Measurements from ENCODE around the gene MAGED1.

The MAGED1 gene

DNA sequence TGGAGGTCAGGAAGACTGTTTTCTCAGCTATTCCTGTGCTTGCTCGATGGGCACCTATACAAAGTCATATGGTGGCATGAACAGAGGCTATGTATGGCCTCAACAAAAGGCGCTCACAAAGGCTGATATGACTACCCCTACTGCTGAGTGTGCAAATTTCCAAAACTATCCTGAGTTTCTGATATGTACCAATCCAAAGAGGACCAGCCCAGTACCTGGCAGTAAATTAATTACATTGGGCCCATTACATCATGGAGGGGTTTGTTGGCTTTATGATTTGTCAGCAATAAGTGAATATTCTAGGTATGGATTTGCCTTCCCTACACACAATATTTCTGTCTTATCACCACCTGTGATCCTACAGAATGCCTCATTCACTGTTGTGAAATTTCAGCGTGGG is 12.3 kb downstream of the MAGED1 start:
- Histone ChIP-seq H3K4me2 (no peak overlapping the region), H3K4me3 (no peak overlapping the region), H3K9me3 (replicated peaks in 1 of 11) (peaks cover 0 to 7% (median 0%) of the 10 kb centered on the region in 11 experiments; a peak in 1 of 22 replicates), H3K27me3 (peaks cover 15 to 65% (median 46%) of the 10 kb centered on the region in 11 experiments; a peak in 21 of 22 replicates), H3K36me3 (peaks cover 7 to 29% (median 23%) of the 10 kb centered on the region in 11 experiments), H4K20me1 (peaks cover 0 to 31% (median 13%) of the 10 kb centered on the region in 11 experiments; a peak in 9 of 22 replicates), H3K4me1 (no peaks in the 10 kb centered on the region), H3K9ac (no peak overlapping the region), H3K27ac (no peak overlapping the region)
- TF ChIP-seq Cebpa-rat (IDR thresholded peaks at IDR 0.05): no peak

DNA sequence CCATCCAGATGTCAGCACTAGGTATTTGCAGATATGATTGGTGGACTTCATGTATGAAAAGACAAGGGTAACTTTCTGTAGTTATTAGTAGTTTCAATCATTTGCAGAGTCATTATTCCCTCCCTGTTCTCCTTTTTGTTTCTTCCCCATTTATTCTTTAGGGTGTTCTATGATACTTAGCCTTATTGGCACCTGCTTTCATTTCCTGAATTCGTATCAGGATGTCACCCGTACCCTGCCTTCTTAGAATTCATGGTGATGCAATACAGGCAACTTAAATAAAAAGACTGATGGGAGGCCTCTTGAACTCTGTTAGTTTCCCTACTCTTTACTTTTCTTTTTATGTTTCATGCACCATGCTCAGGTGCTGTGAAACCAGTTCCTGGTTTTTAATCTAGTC is 24.2 kb downstream of the MAGED1 start:
- H3K9ac ChIP-seq: no peak overlapping the region
- peak in 2 of 11 experiments; percentile 43 to 44; a peak in 2 of 22 replicates for TF ChIP-seq Cebpa-rat (IDR thresholded peaks at IDR 0.05)
- no peaks in the 10 kb centered on the region for H3K36me3 ChIP-seq
- peaks cover 14 to 21% (median 17%) of the 10 kb centered on the region in 11 experiments for H3K9me3 ChIP-seq (replicated peaks in 1 of 11)
- H3K27ac ChIP-seq: no peak overlapping the region
- H3K4me2 ChIP-seq: peak overlapping the region in 5 of 11 experiments; percentile 28 to 52 (median 38); a peak in 9 of 22 replicates
- H3K4me1 ChIP-seq: peaks cover 0 to 13% (median 0%) of the 10 kb centered on the region in 10 experiments; a peak in 7 of 20 replicates
- H3K4me3 ChIP-seq: no peak overlapping the region
- peaks cover 52 to 97% (median 73%) of the 10 kb centered on the region in 11 experiments for H3K27me3 ChIP-seq
- H4K20me1 ChIP-seq: no peaks in the 10 kb centered on the region

DNA sequence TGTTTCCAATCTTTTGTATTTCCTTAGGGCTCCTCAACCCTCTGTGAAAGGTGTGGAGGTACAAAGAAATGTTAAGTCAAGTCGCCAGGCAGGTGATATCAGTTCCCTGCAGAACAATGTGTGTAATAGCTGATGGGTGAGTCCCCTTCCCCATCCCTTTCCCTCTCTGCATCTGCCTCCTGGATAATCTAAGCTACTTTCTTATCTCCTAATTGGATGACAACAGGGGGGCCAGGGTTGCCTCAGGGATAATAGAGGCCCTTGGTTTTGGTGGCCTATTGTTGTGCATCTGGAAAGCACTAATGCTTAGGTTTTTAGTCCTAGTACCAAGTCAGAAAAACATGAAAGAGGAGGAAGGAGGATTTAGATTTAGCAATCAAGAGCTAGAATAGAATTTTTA is 29.1 kb downstream of the MAGED1 start:
- H3K36me3 ChIP-seq: no peaks in the 10 kb centered on the region
- no peak overlapping the region for H3K4me2 ChIP-seq
- no peak overlapping the region for H3K27ac ChIP-seq
- TF ChIP-seq Cebpa-rat (IDR thresholded peaks at IDR 0.05): no peak
- H3K27me3 ChIP-seq: peaks cover 60 to 100% (median 93%) of the 10 kb centered on the region in 11 experiments
- peaks cover 0 to 7% (median 0%) of the 10 kb centered on the region in 10 experiments; a peak in 7 of 20 replicates for H3K4me1 ChIP-seq
- H3K9ac ChIP-seq: no peak overlapping the region
- no peaks in the 10 kb centered on the region for H4K20me1 ChIP-seq
- peaks cover 0 to 14% (median 9%) of the 10 kb centered on the region in 11 experiments; a peak in 16 of 22 replicates for H3K9me3 ChIP-seq (replicated peaks in 1 of 11)
- no peak overlapping the region for H3K4me3 ChIP-seq

DNA sequence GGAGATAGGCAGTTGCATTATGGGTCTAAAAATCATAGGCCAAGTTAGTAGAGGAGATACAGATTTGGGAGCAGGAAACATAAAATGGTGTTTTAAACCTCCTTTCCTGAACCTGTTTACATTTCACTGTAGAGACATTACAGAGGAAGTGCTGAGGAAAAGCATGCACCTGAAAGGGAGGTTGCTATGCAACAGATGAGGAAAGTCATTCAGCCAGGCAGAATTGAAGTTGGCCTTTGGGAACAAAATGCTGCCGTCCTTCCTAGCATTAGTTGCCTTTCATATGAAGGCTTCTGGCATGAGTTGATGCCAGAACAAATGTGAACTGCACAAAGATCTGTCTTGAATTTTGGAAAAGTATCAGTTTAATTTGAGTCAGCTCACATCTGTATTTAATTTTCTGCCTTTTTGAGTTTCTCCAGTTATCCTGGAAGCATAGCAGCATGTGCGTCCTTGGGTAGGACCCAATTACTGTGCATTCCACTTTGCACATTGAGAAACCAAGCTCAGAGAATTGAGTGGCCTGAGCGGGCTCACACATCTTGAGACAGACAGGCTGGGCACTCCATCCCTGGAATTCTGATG is 38.2 kb downstream of the MAGED1 start:
- Histone ChIP-seq H4K20me1 (no peaks in the 10 kb centered on the region), H3K4me3 (no peak overlapping the region), H3K4me1 (no peaks in the 10 kb centered on the region), H3K27ac (no peak overlapping the region), H3K9ac (no peak overlapping the region), H3K9me3 (replicated peaks in 1 of 11) (peaks cover 5 to 23% (median 12%) of the 10 kb centered on the region in 11 experiments; a peak in 11 of 22 replicates), H3K4me2 (no peak overlapping the region), H3K36me3 (no peaks in the 10 kb centered on the region), H3K27me3 (peaks cover 30 to 79% (median 72%) of the 10 kb centered on the region in 11 experiments)
- TF ChIP-seq Cebpa-rat (IDR thresholded peaks at IDR 0.05): no peak
